ENCODE measurements around the gene ABRAXAS1. TPM values are rescaled to one million over a fixed set of nuclear protein-coding genes. Genes with fewer than 3 reads are reported as not detected.

ABRAXAS1 gene
- total RNA-seq, 1 experiment from 2014 or later = 5.7 TPM

DNA sequence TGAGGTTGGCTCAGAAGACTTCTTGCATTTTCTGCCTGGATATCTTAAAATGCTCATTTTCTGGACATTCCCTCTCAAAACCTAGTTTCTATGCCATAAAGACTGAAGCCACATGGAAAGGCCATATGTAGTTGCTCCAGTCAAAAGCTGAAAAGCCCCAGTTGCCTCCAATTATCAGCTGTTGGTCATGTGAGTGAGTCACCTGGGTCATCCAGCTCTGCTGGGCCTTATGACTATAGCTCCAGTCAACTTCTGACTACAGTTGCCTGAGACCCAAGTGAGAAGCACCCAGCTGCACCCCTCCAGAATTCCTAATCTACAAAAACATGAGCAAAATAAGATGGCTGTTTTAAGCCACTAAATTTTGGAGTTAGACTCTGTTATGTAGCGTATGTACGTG, 71.2 kb downstream of the ABRAXAS1 start:
- Mint-ChIP-seq H3K4me3 (ENCODE audit: unreplicated experiment) (no peak overlapping the region), H3K9me3 (ENCODE audit: unreplicated experiment) (no peaks in the 10 kb centered on the region), H3K27me3 (ENCODE audit: insufficient read depth, unreplicated experiment) (no peaks in the 10 kb centered on the region), H3K27ac (ENCODE audit: low read depth, unreplicated experiment) (no peak overlapping the region), H3K36me3 (ENCODE audit: insufficient read depth, unreplicated experiment) (peaks cover 68% of the 10 kb centered on the region), H3K4me1 (ENCODE audit: insufficient read depth, unreplicated experiment) (no peaks in the 10 kb centered on the region)
- POLR2A ChIA-PET = no interaction called here
- CTCF ChIA-PET = interaction anchor here (1.0 to 1.4 kb wide), 2 partner anchors 9 to 52 kb away, joined by 3 read pairs; no protein-coding TSS in a partner anchor
- no TSS peak for BruUV-seq (replicated peaks)
- no peak for DNase-seq (ENCODE audit: unreplicated experiment)
- TF ChIP-seq, protein P1, sequence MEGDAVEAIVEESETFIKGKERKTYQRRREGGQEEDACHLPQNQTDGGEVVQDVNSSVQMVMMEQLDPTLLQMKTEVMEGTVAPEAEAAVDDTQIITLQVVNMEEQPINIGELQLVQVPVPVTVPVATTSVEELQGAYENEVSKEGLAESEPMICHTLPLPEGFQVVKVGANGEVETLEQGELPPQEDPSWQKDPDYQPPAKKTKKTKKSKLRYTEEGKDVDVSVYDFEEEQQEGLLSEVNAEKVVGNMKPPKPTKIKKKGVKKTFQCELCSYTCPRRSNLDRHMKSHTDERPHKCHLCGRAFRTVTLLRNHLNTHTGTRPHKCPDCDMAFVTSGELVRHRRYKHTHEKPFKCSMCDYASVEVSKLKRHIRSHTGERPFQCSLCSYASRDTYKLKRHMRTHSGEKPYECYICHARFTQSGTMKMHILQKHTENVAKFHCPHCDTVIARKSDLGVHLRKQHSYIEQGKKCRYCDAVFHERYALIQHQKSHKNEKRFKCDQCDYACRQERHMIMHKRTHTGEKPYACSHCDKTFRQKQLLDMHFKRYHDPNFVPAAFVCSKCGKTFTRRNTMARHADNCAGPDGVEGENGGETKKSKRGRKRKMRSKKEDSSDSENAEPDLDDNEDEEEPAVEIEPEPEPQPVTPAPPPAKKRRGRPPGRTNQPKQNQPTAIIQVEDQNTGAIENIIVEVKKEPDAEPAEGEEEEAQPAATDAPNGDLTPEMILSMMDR (IDR thresholded peaks at IDR 0.05; ENCODE audit: unreplicated experiment) = no peak
- intact Hi-C loops (cut with micrococcal nuclease) = no loop called here

Other genes with a start within 250 kb of the ABRAXAS1 start
- 18.0 and 27.8 TPM in 2 replicates for gene COQ2, start 200.3 kb downstream of the ABRAXAS1 start, total RNA-seq (2022)
- 5.5 and 6.0 TPM in 2 replicates for gene HPSE, start 150.3 kb downstream of the ABRAXAS1 start, total RNA-seq (2022)
- gene HELQ, start 29.3 kb downstream of the ABRAXAS1 start, total RNA-seq (2022) = 12.8 and 14.4 TPM in 2 replicates
- 93.0 and 106 TPM in 2 replicates for gene MRPS18C, start 29.0 kb downstream of the ABRAXAS1 start, total RNA-seq (2022)
- 0.30 and 0.56 TPM in 2 replicates for gene GPAT3, start 51.0 kb upstream of the ABRAXAS1 start, total RNA-seq (2022)